Fibroblast of mammary gland (primary cell): ENCODE measurements around the gene POLG.

Source experiments
- DNase-seq: peaks from one replicate; pipeline ENCODE4 v3.0.0-alpha.2; 2010; ENCODE audit warnings: low read depth
- H3K4me3 ChIP-seq: 2 replicates; pipeline ENCODE4 v1.5.1; 2011; ENCODE audit warnings: low read depth, mild to moderate bottlenecking, low read length, moderate library complexity; ENCODE audit not compliant: control insufficient read depth
- CTCF ChIP-seq: conservative IDR thresholded peaks from 2 replicates; pipeline ENCODE4 v1.5.1; 2011; ENCODE audit warnings: low read depth, low read length, inconsistent platforms; ENCODE audit not compliant: control insufficient read depth, insufficient read depth

Gene POLG

GRCh38 chr15:89374086-89374981, 39.7 kb upstream of the POLG start:
- H3K4me3 ChIP-seq, result no peak overlapping the region
- TF ChIP-seq CTCF, result no peak
- DNase-seq, result no peak

GRCh38 chr15:89372069-89372935, 37.7 kb upstream of the POLG start:
- no peak overlapping the region for H3K4me3 ChIP-seq
- no peak for TF ChIP-seq CTCF
- no peak for DNase-seq

- no peak for DNase-seq
- no peak for TF ChIP-seq CTCF
- no peak overlapping the region for H3K4me3 ChIP-seq
Measured at GRCh38 chr15:89371228-89372044, 36.8 kb upstream of the POLG start.

GRCh38 chr15:89370978-89371227, 36.3 kb upstream of the POLG start:
- no peak for TF ChIP-seq CTCF
- DNase-seq, result no peak
- H3K4me3 ChIP-seq, result no peak overlapping the region

GRCh38 chr15:89370120-89370977, 35.7 kb upstream of the POLG start:
- DNase-seq, result no peak
- TF ChIP-seq CTCF, result no peak
- no peak overlapping the region for H3K4me3 ChIP-seq
